HG03520 (cell line): ENCODE data around the gene KANSL3.
A peak's percentile ranks its signal among the peaks of the same experiment; 100 is the strongest.
"Not testable (repeated sequence)": the region's sequence is repeated elsewhere in the genome, so short reads cannot be mapped to it uniquely, and the experiment has no call there.

Experiments
- ATAC-seq: cut with Tn5 transposase; IDR thresholded peaks from one replicate; pipeline ENCODE4 v1.9.1; 2021; ENCODE audit warnings: mild to moderate bottlenecking, moderate library complexity; ENCODE audit not compliant: unreplicated experiment

Gene KANSL3

DNA sequence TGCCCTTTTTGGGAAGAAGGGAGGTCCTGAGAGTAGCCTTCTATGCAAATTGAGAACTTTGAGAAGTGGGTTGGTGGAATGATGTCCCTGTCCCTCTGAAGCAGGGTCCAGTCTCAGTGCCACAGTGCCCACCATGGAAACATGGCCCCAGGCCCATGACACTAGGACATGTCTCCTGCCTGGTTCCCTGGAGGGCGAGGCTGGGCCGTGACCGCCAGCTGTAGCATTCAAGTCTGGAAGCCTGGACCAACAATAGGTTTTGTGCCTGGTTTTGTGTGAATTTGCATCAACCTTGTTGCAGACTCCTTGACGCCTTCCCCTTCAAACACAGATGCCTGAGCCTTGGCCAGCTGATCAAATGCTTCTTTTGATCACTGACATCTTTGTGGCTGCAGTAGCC, 74.1 kb downstream of the KANSL3 start:
- ATAC-seq, result no peak

DNA sequence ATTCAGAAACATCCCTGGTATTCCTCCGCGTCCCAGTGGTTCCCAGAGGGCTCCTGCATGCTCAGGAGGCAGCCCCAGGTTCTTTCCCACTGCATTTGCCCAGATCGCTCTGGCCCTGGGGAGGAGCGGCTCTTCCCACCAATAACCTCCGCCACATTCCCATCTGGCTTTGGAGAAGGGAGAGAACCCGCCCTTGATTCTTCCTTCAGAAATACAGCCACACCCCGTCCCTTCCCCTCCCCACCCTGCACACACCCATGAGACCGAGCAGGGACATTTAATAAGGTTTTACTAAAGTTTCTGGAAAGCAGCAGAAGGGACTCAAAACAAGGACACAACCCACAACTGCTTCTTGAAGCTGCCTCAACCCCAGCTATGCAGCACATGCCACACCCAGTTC, 79.6 kb downstream of the KANSL3 start:
- no peak for ATAC-seq

DNA sequence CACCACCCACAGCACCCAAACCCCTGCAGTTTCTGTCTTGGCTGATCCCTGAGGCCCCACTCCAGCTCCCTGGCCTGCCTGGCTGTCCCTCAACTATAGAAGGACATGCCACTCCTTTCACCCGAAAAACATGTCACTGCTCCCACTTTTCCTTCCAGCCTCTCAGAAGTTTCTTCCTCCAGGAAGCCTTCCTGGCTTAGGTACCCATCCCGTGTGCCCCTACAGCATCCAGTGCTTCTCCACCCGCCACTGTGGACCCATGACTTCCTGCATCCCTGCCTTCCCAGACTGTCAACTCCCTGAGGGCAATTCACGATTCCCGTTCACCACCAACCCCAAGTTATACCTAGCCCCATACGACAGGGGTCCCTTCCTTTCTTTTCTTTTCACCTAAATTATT, 80.1 kb downstream of the KANSL3 start:
- no peak for ATAC-seq

DNA sequence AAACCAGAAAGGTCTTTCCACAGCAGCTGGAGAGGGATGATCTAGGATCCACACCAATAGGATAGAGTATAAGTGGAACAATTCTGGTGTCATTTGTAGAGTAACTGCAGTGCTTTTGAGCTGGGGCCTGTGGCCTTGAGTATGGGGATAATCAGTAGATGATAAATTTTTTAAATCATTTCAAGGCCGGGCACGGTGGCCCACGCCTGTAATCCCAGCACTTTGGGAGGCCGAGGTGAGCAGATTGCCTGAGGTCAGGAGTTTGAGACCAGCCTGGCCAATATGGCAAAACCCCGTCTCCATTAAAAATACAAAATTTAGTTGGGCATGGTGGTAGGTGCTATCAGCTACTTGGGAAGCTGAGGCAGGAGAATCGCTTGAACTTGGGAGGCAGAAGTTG, 80.7 kb downstream of the KANSL3 start:
- not testable (repeated sequence) for ATAC-seq

DNA sequence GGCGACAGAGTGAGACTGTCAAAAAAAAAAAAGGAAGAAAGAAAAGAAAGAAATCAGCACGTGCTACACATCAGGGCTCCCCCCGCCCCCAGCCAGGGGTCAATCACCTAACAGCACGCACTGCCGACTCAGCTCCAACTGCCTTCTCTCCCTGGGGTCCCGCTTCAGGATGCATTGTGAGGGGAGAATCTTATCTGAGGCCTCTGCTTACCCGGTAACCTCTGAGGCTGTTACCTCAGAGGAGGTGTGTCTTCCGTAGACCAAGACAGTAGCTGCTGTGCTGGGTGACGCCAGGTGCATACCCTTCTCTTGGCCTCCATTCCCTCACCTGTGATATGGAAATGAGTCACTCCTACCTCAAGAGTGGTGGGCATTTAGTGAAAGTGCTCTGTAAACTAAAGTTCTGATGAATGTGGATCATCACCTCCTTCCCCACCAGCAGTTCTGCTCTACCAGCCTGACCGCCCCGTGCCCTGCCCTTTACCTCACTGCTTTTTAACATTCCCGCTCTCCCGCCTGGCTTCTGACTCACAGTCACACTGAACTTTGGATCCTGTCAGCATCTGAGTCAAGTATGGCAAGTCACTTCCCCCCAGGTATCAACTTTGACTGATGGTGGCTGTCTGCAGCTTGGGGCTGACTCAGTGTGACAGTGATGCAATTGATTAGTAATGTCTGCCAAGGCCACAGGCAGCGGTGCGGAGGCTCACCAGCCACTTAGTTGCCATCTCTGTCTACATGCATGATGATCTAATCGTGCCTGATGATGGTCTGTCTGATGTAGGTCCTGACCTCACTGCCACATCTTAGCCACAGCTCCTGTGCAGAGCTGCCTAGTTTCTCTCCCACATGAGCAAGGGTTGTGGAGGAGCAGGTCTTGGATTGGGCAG, 81.4 kb downstream of the KANSL3 start:
- no peak for ATAC-seq

DNA sequence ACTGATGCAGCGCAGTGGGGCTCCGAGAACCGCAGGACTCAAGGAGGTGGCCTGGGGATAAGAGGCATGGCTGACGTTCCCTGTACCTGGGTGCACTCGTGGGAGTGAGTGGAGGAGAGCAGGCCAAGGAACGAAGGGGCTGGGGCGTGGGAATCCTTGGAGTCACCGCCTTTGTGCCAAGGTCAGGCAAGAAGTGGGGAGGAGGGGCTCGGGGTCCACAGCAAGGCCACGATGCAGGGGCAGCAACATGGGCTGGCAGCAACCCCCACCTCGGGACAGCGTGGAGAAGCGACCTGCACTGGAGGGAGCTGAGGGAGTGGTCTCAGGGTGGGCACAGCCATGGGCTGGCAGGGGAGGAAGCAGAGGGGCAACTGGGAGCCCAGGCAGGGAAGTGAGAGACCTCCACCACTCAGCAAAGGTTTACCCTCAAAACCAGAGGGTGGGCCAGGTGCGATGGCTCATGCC, 82.9 kb downstream of the KANSL3 start:
- no peak for ATAC-seq

DNA sequence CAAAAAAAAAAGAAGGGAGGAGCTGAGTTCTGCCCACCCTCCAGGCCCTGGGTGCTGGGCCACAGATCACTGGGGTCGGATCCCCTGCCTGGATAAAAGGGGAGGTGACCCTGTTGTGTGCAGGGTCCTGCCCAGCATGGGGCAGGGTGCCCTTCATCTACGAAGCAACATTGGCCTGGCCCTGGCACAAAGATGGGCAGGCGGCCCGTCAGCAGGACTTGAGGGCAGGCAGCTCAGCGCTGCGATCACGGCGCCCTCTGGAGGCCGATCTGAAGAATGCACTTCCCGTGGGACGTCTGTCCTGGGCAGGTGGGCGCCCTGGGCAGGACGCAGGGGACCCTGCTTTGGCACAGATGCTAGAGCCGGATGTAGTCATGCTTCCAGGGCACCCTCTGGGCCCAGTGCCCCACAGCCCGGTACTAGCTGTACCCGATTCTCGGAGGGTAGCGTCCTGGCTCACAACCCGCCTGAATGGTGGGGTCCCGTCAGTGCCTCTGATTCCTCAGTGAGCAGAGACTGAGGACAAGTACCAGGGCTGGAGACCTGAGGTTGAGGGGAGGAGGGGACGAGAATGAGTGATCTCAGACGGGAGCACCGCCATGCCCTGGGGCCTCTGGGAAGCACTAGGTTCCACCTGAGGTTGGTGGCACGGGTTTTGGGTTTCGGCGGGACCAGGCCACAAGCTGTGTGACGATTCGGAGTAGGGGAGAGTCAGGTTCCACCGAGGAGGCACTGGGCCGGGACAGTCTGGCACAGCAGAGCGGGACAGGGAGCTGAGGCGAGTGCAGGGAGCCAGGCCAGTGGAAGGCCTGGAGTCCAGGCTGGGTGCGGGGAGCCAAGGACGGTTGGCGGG, 83.6 kb downstream of the KANSL3 start:
- ATAC-seq, result peak; percentile 58

DNA sequence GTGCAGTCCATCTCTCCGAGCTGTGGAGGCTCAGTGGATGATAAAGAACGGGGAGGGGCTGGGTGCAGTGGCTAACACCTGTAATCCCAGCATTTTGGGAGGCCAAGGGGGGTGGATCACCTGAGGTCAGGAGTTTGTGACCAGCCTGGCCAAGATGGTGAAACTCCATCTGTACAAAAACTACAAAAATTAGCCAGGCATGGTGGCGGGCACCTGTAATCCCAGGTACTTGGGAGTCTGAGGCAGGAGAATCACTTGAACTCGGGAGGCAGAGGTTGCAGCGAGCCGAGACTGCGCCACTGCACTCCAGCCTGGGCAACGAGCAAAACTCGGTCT, 84.2 kb downstream of the KANSL3 start:
- not testable (repeated sequence) for ATAC-seq

DNA sequence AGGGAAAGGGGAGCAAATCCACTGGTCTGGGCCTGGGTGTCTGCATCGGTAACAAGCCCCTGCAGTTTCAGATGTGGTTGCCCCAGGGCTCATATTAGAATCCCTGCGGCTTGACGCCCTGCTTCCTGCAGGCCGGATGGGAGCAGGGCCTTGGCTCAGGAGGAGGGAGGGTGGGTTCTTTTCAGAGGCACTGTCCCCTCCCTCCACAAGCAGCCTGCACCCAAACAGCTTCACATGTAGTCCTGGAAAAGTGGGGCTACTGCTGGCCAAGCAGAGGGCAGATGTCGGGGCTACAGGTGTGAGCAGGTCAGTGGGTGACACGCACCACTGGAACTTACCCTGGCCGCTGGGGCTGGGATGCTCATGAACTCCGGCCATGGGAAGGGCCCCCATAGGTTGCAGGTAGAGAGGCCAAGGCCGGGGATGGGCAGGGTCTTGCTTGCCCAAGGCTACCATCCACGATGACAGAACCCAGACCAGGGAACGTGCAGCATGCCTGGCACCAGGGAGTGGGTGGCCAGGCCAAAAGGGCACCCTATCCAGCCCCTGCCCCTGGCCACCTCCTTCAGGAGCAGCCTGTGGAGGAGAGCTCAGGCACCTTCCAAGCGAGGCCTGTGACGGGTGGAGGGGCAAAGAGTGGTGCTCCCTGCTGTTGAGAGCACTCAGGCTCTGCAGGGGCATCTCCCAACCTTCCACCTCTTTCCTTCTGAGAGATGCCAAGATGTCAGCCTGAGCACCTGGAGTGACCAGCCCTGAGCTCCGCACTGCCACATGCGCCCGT, 84.7 kb downstream of the KANSL3 start:
- ATAC-seq, result no peak

DNA sequence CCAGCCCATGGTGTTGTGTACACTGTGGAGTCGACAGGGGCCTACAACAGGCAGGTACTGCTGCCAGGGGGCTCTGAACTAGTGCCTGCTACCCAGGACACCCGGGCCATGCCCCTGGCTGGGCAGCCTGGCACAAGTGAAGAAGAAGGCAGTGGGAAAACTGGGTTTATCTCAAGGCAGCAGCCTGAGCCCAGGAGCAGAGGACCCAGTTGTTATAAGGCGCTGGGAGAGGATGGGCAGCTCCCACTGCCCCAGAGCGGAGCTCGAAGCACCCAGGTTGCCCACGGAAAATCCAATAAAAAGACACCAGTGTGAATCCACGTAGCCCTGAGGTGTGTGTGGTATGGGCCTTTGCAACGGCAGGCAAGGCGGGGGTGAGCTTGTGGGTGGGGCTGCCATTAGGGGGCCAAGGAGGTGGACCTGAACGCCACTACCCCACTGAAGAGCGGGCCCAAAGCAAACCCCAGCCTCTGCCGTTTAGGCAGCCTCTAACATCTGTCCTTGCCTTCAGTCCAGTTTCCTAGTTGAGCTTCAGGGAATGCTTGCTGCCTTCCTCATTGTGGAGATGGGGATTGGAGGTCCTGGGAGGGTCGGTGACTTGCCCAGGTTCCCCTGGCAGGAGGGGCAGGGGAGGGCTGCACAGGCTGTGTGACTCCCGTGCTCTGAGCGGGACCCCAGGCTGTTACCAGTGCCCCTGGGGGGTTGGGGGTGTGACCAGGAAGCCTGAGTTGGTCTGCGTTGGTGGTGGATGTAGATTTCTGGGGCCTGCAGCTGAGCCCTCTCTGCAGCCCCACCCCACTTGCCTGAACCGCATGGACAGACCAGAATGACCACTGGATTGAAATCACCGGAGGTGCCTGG, 85.6 kb downstream of the KANSL3 start:
- ATAC-seq, result no peak

DNA sequence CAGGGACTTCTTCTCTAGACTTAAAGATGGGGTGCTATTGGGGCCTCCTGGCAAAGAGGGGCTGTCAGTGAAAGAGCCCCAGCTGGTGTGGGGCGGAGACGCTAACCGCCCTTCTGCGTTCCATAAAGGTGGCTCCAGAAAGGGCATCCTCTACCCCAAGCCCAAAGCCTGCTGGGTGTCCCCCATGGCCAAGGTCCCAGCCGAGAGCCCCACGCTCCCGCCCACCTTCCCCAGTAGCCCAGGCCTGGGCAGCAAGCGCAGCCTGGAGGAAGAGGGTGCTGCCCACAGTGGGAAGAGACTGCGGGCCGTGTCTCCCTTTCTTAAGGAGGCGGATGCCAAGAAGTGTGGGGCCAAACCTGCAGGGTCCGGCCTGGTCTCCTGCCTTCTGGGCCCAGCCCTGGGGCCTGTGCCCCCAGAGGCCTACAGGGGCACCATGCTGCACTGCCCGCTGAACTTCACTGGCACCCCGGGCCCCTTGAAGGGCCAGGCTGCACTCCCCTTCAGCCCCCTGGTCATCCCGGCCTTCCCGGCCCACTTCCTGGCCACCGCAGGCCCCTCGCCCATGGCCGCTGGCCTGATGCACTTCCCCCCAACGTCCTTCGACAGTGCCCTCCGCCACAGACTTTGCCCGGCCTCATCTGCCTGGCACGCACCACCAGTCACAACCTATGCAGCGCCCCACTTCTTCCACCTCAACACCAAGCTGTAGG, 86.4 kb downstream of the KANSL3 start:
- no peak for ATAC-seq

DNA sequence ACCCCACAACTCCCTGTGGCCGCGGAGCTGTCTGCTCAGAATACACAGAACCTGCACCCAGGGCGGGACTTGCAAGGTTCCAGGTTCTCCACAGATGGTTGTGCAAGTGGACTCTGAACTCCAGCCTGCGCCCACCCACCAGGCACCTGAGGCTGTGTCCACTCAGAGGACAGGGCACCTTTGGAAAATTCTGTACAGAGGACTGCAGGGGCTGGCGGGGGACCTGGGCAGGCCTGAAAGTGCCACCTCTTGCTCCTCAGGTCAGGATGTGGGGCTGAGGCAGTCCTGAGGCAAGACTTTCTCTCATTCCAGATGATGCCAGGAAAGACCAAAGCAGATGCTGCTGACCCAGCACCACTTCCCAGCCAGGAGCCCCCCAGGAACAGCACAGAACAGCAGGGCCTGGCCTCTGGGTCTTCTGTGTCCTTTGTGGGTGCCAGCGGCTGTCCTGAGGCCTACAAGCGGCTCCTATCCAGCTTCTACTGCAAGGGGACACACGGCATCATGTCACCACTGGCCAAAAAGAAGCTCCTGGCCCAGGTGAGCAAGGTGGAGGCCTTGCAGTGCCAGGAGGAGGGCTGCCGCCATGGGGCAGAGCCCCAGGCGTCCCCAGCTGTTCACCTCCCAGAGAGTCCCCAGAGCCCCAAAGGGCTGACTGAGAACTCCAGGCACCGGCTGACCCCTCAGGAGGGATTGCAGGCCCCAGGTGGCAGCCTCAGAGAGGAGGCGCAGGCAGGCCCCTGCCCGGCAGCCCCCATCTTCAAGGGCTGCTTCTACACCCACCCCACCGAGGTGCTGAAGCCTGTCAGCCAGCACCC, 87.1 kb downstream of the KANSL3 start:
- no peak for ATAC-seq

DNA sequence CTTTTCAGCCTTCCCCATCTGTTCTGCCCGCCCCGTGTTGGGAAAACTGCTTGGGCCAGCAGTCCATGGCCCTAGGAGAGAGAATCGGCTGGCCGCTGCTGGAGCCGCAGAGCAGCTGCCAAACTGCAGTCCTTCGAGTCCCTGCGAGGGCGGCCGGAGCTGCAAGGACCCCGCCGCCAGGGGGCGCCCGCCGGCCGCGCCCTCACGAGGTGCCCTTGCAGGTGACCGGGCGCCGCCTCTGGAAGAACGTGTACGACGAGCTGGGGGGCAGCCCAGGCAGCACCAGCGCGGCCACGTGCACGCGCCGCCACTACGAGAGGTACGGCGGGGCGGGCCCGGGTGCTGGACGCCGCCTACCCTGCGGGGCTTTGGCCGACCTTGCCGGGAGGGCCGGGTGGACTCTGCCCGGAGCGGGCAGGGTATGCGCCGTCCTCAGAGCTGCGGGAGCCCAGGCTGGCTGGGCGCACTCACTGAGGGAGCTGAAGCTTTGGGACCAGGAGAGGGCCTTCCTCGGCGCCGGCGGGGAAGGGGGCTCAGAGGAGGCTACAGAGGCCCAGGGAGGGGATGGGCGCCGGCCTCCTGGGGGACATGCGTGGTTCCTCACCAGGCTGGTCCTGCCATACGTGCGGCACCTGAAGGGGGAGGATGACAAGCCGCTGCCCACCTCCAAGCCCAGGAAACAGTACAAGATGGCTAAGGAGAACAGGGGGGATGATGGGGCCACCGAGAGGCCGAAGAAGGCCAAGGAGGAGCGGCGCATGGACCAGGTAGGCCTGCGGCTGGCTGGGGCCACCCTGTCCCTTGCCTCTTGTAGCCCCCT, 87.9 kb downstream of the KANSL3 start:
- no peak for ATAC-seq

DNA sequence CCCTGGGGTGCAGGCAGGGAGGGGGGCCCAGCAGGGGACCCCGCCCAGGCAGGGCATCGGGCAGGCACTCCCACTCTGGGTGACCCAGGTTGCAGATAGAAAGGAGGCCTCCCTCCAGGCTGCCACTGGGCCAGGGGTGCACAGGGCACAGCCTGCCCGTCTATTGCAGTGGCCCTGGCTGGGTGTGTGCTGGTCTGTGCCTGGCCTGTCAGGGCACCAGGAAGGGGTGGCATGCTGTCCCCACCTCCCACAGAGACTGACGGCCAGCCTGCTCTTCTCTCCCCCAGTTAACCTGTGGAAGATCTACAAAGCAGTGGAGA, 88.7 kb downstream of the KANSL3 start:
- no peak for ATAC-seq

DNA sequence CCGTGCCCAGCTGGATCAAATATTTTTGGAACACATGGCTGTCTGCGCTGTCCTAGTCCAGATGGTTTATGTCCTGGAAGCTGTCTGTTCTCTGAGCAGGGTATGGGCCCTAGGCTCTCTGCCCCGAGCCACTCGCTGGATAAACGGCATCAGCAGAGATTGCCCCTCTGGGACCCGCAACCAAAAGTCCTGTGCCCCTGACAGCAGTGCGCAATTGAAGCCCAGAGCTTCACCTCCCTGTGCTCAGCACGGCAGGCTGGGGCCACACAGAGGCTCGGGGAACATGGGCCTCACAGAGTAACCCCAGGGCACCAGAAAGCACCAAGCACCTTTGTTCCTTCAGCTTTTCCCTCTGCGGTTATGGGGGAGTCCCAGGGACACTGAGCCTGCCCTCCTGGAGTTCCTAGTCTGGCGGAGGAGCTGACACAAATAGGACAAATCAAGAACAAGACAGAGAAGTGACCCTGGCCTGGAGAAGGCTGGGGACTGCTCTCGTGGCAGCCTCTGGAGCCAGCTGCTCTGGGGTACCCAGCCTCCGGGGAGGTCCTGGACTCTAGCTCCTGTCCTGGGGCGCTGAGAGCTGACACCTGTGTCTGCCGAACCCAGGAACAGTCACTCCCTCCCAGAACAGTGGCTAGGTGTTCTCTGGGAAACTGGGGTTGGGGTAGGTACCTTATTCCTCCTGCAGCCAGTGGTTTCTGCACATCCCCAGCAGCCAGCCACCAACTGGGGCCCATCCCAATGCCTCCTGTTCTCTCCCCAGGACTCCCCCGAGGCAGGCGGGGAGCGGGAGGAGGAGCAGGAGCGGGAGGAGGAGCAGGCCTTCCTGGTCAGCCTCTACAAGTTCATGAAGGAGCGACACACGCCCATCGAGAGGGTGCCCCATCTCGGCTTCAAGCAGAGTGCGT, 89.3 kb downstream of the KANSL3 start:
- ATAC-seq, result no peak

DNA sequence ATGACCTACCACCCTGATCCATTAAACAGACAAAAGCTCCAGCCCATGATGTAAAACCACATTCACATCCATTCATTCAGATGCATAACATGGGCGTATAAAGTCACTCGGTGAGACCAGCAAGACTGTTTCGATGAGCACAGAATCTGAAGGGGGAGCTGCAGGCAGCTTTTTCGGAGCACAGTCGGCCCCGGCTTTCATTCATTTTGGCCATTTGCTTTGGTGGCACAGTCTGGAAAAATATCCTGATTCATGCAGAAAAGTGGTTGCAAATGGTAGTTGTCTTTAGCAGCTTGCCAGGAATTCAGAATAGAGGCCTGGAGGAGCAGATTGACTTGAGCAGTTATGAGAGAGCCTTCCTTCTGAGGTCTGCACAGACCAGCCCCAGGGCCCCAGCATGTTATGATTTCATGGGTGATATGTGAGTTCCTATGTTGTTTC, 90.4 kb downstream of the KANSL3 start:
- no peak for ATAC-seq

DNA sequence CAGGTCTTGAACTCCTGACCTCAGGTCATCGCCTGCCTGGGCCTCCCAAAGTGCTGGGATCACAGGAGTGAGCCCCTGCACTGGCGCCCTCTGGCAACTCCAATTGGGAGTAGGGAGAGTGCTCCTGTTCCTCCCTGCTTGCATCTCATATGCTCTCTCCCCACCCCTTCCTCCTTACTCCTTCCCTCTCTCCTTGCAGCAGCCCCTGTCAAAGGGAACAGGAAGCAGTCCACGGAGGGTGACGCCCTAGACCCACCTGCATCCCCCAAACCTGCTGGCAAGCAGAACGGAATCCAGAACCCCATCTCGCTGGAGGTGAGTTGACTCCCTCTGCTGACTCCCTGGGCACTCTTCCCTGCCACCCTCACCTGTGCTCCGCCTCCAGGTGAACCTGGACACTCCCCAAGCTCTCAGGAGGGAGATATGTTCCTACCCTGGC, 90.9 kb downstream of the KANSL3 start:
- no peak for ATAC-seq
